IPS-NIHi11 (cell line): ENCODE data around the gene ATXN7L3B.

Experiments
- DNase-seq: peaks from one replicate; pipeline ENCODE4 v3.0.0; 2012; ENCODE audit warnings: mixed read lengths, low spot score

Gene ATXN7L3B

DNA sequence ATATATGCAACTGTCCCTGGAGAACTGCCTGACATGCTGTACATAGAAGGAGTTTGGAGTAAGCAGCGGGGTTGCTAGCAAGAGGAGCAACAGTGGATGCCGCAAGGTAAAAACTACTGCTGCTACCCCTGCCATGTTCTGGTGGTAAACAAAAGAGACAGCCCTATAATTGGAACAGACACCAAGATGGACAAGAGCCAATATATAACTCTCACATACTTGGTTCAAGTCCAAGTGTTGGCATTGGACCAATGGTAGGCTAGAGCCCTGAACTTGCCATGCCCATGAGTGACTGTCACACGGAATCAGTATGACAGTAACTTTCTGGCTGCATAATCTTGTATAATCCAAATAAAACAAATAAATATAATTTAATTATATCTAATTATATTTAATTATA, 13.7 kb downstream of the ATXN7L3B start:
- no peak for DNase-seq

DNA sequence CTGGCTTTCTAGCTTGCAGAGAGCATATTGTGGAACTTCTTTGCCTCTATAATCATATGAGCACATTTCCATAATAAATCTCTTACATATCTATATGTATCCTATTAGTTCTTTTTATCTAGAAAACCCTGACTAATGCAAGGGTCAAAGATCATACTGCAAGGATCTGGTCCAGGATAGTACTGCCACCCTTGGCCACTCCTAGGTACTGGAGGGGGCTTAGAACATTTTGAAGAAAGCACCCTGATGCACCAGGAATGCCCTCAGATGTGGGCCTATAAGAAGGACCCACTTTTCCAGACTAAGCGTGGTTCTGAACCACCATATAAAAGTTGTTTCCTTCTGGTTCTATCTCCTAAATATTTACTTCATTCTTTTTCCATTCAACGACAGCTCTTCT, 14.6 kb downstream of the ATXN7L3B start:
- DNase-seq: peak; percentile 12

GRCh38 chr12:74559728-74560127, 22.1 kb downstream of the ATXN7L3B start:
- DNase-seq: no peak

DNA sequence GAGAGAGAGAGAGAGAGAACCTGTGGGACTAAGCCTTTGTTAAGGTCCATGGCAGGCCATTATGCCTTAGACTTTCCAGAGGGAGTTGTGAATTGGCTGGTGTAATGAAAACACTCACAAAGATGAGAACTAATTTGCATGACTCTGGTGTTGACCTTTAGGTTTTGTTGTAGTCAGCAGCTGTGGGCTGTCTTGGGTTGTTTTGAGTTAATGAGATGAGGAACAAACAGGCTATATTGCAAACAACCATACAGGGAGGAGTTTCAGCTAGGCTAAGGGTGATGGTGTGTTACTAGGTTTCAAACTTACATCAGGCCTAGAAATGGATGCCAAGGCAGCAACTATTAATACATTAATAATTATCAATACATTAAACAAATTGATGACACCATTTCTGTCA, 26.3 kb downstream of the ATXN7L3B start:
- no peak for DNase-seq

- no peak for DNase-seq
Measured at GRCh38 chr12:74578486-74578885, 40.9 kb downstream of the ATXN7L3B start.

DNA sequence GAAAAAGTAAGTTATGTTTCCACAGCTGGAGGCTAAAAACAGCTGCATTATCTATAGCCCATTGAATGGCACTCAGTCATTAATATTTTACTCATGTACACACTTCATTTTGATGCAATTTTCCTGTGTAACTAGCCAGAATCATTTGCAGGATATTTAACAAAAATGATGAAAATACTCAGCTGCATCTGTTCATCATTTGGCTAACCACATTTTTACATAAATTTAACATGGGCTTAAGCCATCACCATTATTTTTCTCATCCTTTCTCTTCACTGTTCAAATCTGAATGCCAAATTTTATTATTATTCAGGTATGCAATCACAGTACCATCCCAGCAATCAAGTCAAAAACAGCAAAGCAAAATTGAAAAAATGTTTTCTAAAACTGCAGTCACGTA, 41.8 kb downstream of the ATXN7L3B start:
- no peak for DNase-seq

DNA sequence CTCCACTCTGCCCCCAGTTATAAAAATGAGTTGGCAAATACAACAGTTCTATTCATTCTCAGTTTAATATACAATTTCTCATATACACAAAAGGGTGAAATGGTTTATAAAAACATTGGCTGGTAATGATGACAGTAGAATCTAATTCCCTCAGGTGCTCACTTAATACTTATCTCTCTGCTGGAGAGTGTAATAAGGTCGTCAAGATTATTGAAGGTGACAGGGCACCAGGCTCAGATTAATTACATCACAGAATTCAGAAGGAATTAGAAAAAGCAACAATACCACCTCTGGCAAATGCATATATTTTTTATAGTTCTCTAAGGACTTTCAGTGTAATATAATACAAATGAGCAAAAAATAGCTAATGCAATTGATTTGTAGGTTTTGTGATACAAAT, 42.3 kb downstream of the ATXN7L3B start:
- DNase-seq: no peak

GRCh38 chr12:74581439-74581838, 43.8 kb downstream of the ATXN7L3B start:
- DNase-seq: no peak

- DNase-seq: no peak
Measured at GRCh38 chr12:74584483-74585062, 46.9 kb downstream of the ATXN7L3B start.

DNA sequence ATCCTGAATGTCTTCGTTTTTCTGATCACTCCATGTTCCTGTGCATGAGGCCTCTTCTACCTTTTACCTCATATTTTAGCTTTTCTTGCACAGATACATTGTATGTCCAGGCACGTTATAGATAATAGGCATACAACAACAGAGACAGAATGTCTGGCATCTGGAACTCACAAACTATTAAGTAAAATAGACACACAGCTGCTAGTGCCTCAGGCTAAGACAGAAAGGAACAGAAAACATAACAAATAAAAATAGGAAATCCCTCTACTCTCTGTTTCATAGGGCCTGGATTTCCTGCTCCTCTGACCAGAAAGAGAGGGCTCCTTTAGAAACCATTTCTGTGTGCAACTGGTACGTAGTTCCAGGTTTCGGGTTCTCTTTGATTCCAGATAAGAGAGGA, 48.6 kb downstream of the ATXN7L3B start:
- DNase-seq: no peak
